CD4-positive, alpha-beta T cell treated with Interleukin-15 for 4 hours (primary cell): Measurements from ENCODE around the gene FAM124B.

Experiments
- DNase-seq: peaks from one replicate; pipeline ENCODE4 v3.0.0-alpha.2; 2020; ENCODE audit warnings: low spot score

FAM124B gene

GRCh38 chr2:224335991-224336390 lies 65.9 kb downstream of the FAM124B start:
- DNase-seq: no peak

- DNase-seq: no peak
These were observed 67.2 kb downstream of the FAM124B start for GRCh38 chr2:224334726-224335125.

GRCh38 chr2:224333726-224334482 lies 68.0 kb downstream of the FAM124B start:
- no peak for DNase-seq

- DNase-seq: no peak
These were observed 70.2 kb downstream of the FAM124B start for GRCh38 chr2:224331698-224332097.

GRCh38 chr2:224328798-224329197 lies 73.1 kb downstream of the FAM124B start:
- DNase-seq: no peak
